ENCODE measurements around the gene TMEM255A.

DNA sequence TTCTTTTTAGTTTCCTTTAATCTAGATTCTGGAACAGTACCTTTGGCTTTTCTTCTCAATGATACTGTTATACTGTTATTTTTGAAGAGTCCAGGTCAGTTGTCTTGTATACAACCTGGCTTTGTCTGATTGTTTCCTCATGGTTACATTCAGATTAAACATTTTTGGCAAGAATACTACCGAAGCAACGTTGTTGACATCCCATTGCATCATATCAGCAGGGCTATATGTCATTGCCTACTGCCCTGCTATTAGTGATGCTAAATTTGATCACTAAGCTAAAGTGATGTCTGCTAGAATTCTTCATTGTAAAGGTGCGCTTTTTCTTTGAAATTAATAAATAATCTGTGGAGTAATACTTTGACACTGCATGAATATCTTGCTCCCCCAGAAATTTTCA, 44.8 kb upstream of the TMEM255A start:
- TF ChIP-seq TCF4 (CRISPR knock-in tag; IDR thresholded peaks at IDR 0.05; ENCODE audit: borderline replicate concordance) (no peak), ESRRG (CRISPR knock-in tag; IDR thresholded peaks at IDR 0.05) (no peak), ZC3H10 (CRISPR knock-in tag; IDR thresholded peaks at IDR 0.05) (no peak), SNAI2 (CRISPR knock-in tag; IDR thresholded peaks at IDR 0.05) (no peak), BACH2 (CRISPR knock-in tag; IDR thresholded peaks at IDR 0.05; ENCODE audit: borderline replicate concordance) (no peak), ZFP30 (CRISPR knock-in tag; IDR thresholded peaks at IDR 0.05) (no peak), RARB (CRISPR knock-in tag; IDR thresholded peaks at IDR 0.05) (no peak)
- TF ChIP-seq, protein P1, sequence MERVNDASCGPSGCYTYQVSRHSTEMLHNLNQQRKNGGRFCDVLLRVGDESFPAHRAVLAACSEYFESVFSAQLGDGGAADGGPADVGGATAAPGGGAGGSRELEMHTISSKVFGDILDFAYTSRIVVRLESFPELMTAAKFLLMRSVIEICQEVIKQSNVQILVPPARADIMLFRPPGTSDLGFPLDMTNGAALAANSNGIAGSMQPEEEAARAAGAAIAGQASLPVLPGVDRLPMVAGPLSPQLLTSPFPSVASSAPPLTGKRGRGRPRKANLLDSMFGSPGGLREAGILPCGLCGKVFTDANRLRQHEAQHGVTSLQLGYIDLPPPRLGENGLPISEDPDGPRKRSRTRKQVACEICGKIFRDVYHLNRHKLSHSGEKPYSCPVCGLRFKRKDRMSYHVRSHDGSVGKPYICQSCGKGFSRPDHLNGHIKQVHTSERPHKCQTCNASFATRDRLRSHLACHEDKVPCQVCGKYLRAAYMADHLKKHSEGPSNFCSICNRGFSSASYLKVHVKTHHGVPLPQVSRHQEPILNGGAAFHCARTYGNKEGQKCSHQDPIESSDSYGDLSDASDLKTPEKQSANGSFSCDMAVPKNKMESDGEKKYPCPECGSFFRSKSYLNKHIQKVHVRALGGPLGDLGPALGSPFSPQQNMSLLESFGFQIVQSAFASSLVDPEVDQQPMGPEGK (CRISPR knock-in tag; IDR thresholded peaks at IDR 0.05; ENCODE audit: borderline replicate concordance) = no peak

All from SK-N-SH treated with all-trans-retinoic acid at 6 μM for 48 hours (cell line).